ENCODE data around the gene SRP54.
"Not testable (repeated sequence)": the region's sequence is repeated elsewhere in the genome, so short reads cannot be mapped to it uniquely, and the experiment has no call there.

Gene SRP54

GRCh38 chr14:34983148-34983760 is 462 bp downstream of the SRP54 start:
- in situ Hi-C loops (cut with MboI; ENCODE audit: low sequenced_read_pairs): no loop called here

- in situ Hi-C loops (cut with MboI; ENCODE audit: low sequenced_read_pairs): no loop called here
Observed at GRCh38 chr14:34983786-34984185, 994 bp downstream of the SRP54 start.

GRCh38 chr14:34985740-34986139 is 2.9 kb downstream of the SRP54 start:
- in situ Hi-C loops (cut with MboI; ENCODE audit: low sequenced_read_pairs): no loop called here

GRCh38 chr14:34987180-34987579 is 4.4 kb downstream of the SRP54 start:
- in situ Hi-C loops (cut with MboI; ENCODE audit: low sequenced_read_pairs): no loop called here

GRCh38 chr14:34989762-34990161 is 7.0 kb downstream of the SRP54 start:
- in situ Hi-C loops (cut with MboI; ENCODE audit: low sequenced_read_pairs): no loop called here

- in situ Hi-C loops (cut with MboI; ENCODE audit: low sequenced_read_pairs): no loop called here
Observed at GRCh38 chr14:34993426-34993825, 10.6 kb downstream of the SRP54 start.

GRCh38 chr14:34994668-34995067 is 11.9 kb downstream of the SRP54 start:
- in situ Hi-C loops (cut with MboI; ENCODE audit: low sequenced_read_pairs): no loop called here

- in situ Hi-C loops (cut with MboI; ENCODE audit: low sequenced_read_pairs): no loop called here
Observed at GRCh38 chr14:34997762-34998161, 15.0 kb downstream of the SRP54 start.

- in situ Hi-C loops (cut with MboI; ENCODE audit: low sequenced_read_pairs): no loop called here
Observed at GRCh38 chr14:34999500-34999899, 16.7 kb downstream of the SRP54 start.

GRCh38 chr14:35001621-35002020 is 18.8 kb downstream of the SRP54 start:
- in situ Hi-C loops (cut with MboI; ENCODE audit: low sequenced_read_pairs): no loop called here

GRCh38 chr14:35004839-35005238 is 22.0 kb downstream of the SRP54 start:
- in situ Hi-C loops (cut with MboI; ENCODE audit: low sequenced_read_pairs): no loop called here

- in situ Hi-C loops (cut with MboI; ENCODE audit: low sequenced_read_pairs): no loop called here
Observed at GRCh38 chr14:35016568-35016967, 33.8 kb downstream of the SRP54 start.

GRCh38 chr14:35020713-35021112 is 37.9 kb downstream of the SRP54 start:
- in situ Hi-C loops (cut with MboI; ENCODE audit: low sequenced_read_pairs): no loop called here

- in situ Hi-C loops (cut with MboI; ENCODE audit: low sequenced_read_pairs): no loop called here
Observed at GRCh38 chr14:35028435-35028834, 45.6 kb downstream of the SRP54 start.

GRCh38 chr14:35032562-35032961 is 49.8 kb downstream of the SRP54 start:
- in situ Hi-C loops (cut with MboI; ENCODE audit: low sequenced_read_pairs): no loop called here

- in situ Hi-C loops (cut with MboI; ENCODE audit: low sequenced_read_pairs): no loop called here
Observed at GRCh38 chr14:35034440-35034833, 51.6 kb downstream of the SRP54 start.

GRCh38 chr14:35034944-35035554 is 52.3 kb downstream of the SRP54 start:
- in situ Hi-C loops (cut with MboI; ENCODE audit: low sequenced_read_pairs): not testable (repeated sequence)

GRCh38 chr14:35038312-35038711 is 55.5 kb downstream of the SRP54 start:
- in situ Hi-C loops (cut with MboI; ENCODE audit: low sequenced_read_pairs): not testable (repeated sequence)

- in situ Hi-C loops (cut with MboI; ENCODE audit: low sequenced_read_pairs): no loop called here
Observed at GRCh38 chr14:35042632-35043031, 59.8 kb downstream of the SRP54 start.

GRCh38 chr14:35043046-35043445 is 60.3 kb downstream of the SRP54 start:
- in situ Hi-C loops (cut with MboI; ENCODE audit: low sequenced_read_pairs): no loop called here

- in situ Hi-C loops (cut with MboI; ENCODE audit: low sequenced_read_pairs): no loop called here
Observed at GRCh38 chr14:35044939-35045797, 62.4 kb downstream of the SRP54 start.

- in situ Hi-C loops (cut with MboI; ENCODE audit: low sequenced_read_pairs): no loop called here
Observed at GRCh38 chr14:35045798-35046047, 62.9 kb downstream of the SRP54 start.

Measured in hTERT RPE-1 (cell line).